ENCODE measurements around the gene CEP57L1.

CEP57L1 gene

GRCh38 chr6:109095036-109095834 is at the start of gene CEP57L1:
CEP57L1 (plus strand) TSS chr6:109095507; CDS start chr6:109145222, 49,715 bp downstream.
- DNase-seq: peak; percentile 85

- no peak for DNase-seq
Measured at GRCh38 chr6:109048176-109048575, 47.1 kb upstream of the CEP57L1 start.

- no peak for DNase-seq
Measured at GRCh38 chr6:109048670-109049415, 46.5 kb upstream of the CEP57L1 start.

- DNase-seq: no peak
Measured at GRCh38 chr6:109050012-109050411, 45.3 kb upstream of the CEP57L1 start.

DNA sequence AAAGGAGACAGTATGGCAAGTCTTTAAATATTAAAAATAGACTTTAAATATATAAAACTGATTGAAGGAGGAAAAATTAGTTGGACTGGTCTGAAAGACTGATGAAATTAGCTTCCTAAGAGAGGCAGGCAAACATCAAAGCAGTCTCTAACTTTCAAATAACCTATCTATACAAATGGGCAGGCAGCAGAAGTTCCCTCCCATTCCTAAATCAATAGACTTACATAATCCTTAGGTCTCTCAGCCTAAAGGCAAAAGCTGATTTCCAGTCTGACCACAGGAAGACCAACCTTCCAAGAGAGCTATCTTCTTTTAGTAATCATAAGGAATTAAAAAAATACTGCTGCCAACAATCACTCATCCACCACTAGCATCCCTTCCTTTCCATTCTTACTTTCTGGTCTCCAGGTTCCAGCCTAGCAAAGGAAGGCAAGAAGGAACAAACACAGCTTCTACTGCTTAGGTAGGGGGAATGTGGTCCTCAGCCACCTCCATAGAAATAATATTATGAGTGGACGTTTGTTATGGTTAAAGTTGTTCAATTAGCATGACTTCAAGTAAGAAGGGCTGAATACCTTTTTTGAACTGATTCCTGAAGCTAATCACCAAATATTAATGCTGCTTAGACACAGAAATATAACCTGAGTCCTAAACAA is 44.7 kb upstream of the CEP57L1 start:
- no peak for DNase-seq

GRCh38 chr6:109051301-109052017 is 43.8 kb upstream of the CEP57L1 start:
- DNase-seq: no peak

GRCh38 chr6:109052018-109052651 is 43.2 kb upstream of the CEP57L1 start:
- DNase-seq: no peak

- no peak for DNase-seq
Measured at GRCh38 chr6:109052852-109053251, 42.5 kb upstream of the CEP57L1 start.

GRCh38 chr6:109053336-109053735 is 42.0 kb upstream of the CEP57L1 start:
- no peak for DNase-seq

DNA sequence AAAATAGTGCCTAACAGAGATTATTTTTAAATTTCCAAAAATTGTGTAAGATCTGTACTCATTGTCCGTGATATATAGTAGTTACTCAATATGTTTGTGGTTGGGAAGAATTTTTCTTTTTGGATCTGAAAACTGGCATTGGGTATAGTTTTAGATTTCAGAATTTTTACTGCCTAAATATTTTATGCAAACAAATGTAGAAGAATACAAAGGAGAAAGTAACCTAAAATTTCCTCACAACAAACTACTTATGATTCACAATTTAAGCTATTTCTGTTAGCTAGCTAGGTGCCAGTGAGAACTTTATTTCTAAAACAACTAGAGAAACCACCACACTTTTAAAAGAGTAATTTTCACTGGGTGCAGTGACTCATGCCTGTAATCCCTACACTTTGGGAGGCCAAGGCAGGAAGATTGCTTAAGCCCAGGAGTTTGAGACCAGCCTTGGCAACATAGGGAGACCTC is 39.5 kb upstream of the CEP57L1 start:
- no peak for DNase-seq

- DNase-seq: no peak
Measured at GRCh38 chr6:109056661-109057060, 38.6 kb upstream of the CEP57L1 start.

DNA sequence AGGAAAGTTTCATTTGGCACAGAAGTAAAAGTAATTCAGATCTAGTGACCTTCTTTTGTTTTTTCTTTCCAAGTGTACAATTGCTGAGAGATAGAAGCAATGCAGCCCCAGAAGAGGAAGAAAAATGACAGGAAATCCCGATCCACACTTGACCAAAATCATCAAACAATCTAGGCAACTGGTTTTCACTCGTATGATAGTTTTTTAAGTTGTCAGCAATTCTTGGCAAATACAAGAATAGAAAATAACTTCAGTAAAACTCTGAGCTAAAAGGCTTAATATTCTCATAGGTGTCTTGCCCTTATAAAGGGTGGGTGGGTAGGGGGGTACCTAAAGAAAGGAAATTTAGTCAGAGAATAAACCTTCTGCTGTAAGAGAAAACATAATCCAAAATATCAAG is 36.7 kb upstream of the CEP57L1 start:
- DNase-seq: no peak

- no peak for DNase-seq
Measured at GRCh38 chr6:109059153-109059552, 36.2 kb upstream of the CEP57L1 start.

DNA sequence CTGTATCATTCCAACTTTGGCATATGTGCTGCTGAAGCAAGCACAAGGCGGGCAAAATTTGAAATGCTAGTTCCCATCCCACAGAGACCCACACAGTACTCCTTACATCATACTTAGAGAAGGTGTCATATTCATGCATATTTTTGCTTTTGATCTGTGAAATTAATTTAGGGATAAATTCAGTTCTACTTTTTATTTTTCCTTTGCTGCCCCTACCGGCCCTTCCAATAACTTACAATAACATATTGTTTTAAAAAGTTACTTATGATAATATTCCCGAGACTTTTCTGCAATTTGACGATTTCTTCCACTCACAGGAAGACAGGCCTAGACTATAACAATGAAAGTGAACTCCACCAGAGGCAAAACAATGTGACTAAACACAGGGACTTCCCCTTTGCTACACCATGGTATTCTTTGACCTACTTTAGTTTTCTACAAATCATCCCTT is 35.7 kb upstream of the CEP57L1 start:
- DNase-seq: no peak

DNA sequence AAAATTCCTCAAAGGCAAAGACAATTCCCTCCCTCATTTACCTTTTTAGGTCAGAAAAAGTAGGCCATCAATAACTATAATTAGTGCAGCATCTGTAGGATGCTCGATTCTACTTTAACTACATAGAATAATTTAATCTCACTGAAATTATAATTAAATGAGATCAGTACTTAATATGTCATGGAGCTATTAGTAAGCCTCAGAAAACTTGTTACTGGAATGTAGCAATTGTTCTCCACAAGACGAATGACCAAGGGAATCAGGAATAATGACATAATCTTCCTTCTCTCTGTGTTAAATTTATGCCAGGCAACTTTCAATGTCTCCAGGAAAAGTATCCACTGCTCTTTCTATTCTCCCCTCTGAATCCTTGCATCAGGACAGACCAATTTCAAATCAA is 34.7 kb upstream of the CEP57L1 start:
- no peak for DNase-seq

DNA sequence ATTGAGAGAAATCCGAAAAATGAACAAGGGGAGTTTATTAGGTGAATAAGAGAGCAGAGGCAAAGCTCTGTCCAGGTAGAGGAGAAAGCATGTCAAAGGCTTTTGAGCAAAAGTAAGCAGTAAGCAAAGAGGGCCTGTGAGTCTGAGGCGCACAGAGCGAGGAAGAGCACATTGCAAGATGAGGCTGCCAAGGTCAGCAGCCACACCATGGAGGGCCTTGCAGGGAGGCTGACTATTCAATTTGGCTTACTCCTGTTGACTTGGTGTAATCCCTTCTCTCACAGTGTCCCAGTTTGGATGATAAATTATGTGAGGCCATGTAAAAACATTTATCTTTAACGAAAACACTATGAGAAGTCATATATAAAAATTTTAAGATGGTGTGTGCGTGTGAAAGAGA is 33.1 kb upstream of the CEP57L1 start:
- no peak for DNase-seq

DNA sequence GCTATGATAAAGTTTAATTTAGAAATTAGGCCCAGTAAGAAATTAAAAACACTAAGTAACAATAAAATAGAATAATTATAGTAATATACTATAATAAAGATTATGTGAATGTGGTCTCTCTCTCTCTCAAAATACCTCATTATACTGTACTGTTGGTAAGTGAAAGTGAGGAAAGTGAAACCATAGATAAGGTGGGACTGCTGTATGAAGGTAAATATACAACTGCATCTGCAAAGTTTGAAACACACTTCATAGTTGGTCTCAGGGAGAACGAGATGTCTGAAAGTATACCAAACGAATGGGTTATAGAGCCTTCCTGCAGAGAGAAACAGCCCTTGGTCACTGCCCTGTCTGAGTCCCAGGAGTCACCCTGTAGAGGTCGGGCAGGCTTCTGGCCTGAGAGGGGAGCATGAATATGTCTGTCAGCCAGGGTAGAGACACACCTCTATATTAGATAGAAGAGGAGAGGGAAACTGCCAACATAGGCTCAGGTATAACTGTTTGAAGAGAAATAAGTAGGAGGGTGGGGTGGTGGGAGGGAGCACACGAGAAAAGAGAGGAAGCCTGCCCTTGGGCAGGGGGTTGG is 32.4 kb upstream of the CEP57L1 start:
- DNase-seq: no peak

GRCh38 chr6:109069746-109070145 is 25.6 kb upstream of the CEP57L1 start:
- no peak for DNase-seq

DNA sequence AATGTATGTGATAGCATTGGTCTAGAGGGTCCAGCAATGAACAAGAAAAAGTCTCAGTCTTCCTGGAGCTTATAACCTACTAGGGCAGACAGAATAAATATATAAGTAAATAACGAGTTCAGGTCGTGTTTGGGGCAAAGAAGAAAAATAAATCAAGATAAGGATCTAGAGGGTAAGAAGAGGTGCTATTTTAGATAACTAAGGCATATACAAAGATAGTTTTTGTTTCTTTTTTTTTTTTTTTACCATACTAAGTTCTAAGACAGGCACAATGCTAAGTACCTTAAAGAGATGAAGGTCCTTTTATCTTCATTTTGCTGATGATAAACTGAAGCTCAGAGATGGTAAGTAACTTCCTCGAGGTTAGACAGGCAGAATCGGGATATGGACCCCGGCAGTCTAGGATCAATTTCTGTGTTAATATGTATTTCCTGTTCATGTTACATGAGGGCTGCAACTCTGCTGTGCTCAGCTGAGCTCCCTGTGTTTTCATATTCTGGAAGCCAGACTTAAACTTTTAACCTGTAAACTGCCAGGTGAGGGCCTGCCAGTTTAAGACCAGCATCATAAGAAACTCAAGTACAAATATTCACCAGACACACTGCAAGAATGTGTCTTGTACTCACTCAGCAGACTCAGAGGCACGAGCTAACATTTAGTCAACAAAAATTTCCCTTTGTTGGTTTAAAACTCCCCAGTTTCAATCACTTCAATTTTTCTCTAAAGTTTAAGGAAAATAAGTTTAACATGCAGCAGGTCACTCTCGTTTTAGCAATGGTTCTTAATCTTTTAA is 24.0 kb upstream of the CEP57L1 start:
- no peak for DNase-seq

DNA sequence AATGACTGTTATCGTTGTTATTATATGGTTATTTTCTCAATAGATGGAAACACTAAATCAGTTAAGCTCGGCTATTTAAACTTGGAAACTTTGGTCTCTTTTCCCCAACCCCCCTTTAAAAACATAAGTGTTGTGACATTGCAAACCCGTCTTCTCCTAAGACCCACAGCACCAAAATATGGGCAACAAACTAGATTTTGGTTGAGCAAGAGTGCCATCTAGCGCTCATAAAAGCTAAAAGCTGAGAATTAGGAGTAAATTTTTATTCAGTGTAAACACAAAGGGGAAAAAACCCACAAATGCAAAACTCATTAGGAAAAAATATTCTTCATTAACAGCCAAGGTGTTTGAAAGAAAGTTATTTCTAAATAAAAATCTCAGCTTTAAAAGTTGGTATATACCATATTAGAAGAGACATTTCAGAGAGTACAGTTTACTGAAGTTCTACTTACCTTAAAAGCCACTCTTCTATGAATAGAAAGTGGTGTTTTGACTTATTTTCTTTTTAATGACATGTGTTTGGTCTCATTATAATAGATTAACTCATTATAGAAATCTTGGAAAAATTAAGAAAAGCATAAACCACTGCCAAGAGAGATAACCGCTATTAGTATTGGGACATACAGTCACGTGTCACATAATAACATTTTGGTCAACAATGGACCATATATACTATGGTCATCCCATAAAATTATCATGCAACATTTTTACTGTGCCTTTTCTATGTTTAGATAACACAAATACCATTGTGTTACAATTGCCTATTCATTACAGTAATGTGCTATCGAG is 21.8 kb upstream of the CEP57L1 start:
- no peak for DNase-seq

GRCh38 chr6:109074133-109074415 is 21.2 kb upstream of the CEP57L1 start:
- DNase-seq: no peak
